Thymus (tissue), 11 donors: ENCODE results near the gene RTL5. TPM values are rescaled to one million over a fixed set of nuclear protein-coding genes. Genes with fewer than 3 reads are reported as not detected.

Experiments used
- DNase-seq, 9 donors: peaks; one replicate each; pipeline ENCODE4 v3.0.0-alpha.2; 2013; ENCODE audit warnings: low spot score in 9 of 9, low read depth in 6 of 9, missing footprints in 1 of 9
- H3K27ac ChIP-seq, 2 donors: one replicate each; pipeline ENCODE4 v1.5.1; 2013; ENCODE audit warnings: control low read depth in 1 of 2, low read depth in 1 of 2, low read length in 1 of 2, mild to moderate bottlenecking in 1 of 2, moderate library complexity in 1 of 2
- H3K27me3 ChIP-seq, 2 donors: one replicate each; pipeline ENCODE4 v1.5.1; 2013; ENCODE audit warnings: low read length in 1 of 2; ENCODE audit not compliant: control insufficient read depth in 2 of 2, insufficient read depth in 1 of 2
- H3K36me3 ChIP-seq, 2 donors: one replicate each; pipeline ENCODE4 v1.5.1; 2013; ENCODE audit warnings: low read length in 1 of 2, mild to moderate bottlenecking in 1 of 2, moderate library complexity in 1 of 2; ENCODE audit not compliant: control insufficient read depth in 2 of 2, insufficient read depth in 2 of 2
- H3K4me1 ChIP-seq, 2 donors: one replicate each; pipeline ENCODE4 v1.5.1; 2013; ENCODE audit warnings: low read length in 2 of 2; ENCODE audit not compliant: control insufficient read depth in 2 of 2, insufficient read depth in 2 of 2
- H3K4me3 ChIP-seq, 2 donors: one replicate each; pipeline ENCODE4 v1.5.1; 2013; ENCODE audit warnings: low read length in 2 of 2, control low read depth in 1 of 2, mild to moderate bottlenecking in 1 of 2
- H3K9me3 ChIP-seq, 2 donors: one replicate each; pipeline ENCODE4 v1.5.1; 2013; ENCODE audit warnings: low read length in 1 of 2, mild to moderate bottlenecking in 1 of 2; ENCODE audit not compliant: control insufficient read depth in 2 of 2, insufficient read depth in 1 of 2
- WGBS: extraction: QIAGEN DNeasy Blood & Tissue Kit; methylation state at CpG from one replicate; pipeline ENCODE4 v1.1.7; 2013; 5-methylcytosine and 5-hydroxymethylcytosine counted together
- polyA plus RNA-seq: library from polyadenylated mRNA; stranded (reverse); fragments of 200-250 nt; gene quantifications from one replicate; pipeline ENCODE4 v1.2.3, GENCODE V29; 2013
- total RNA-seq: library from RNA; stranded (reverse); fragments of 120-200 nt; gene quantifications from one replicate; pipeline ENCODE4 v1.2.4, GENCODE V29; 2013
- donor health status: healthy.

Gene RTL5
- total and polyA plus RNA-seq, 2 donors = 0.38 to 0.96 TPM

GRCh38 chrX:72095370-72095769 lies 36.3 kb downstream of the RTL5 start:
- WGBS = 79% methylated on average over 2 of the region's 2 CpGs
- DNase-seq = no peak
- H3K27ac ChIP-seq = no peak overlapping the region
- H3K9me3 ChIP-seq = no peaks in the 10 kb centered on the region
- peaks cover 0 to 20% of the 10 kb centered on the region in 2 donors for H3K27me3 ChIP-seq
- no peak overlapping the region for H3K4me3 ChIP-seq
- peaks cover 0 to 3% of the 10 kb centered on the region in 2 donors for H3K4me1 ChIP-seq
- H3K36me3 ChIP-seq = no peaks in the 10 kb centered on the region

- peaks cover 0 to 19% of the 10 kb centered on the region in 2 donors for H3K27me3 ChIP-seq
Measured at GRCh38 chrX:72094894-72095293, 36.8 kb downstream of the RTL5 start.

GRCh38 chrX:72089254-72089653 lies 42.5 kb downstream of the RTL5 start:
- Histone ChIP-seq H3K27me3 (peaks cover 0 to 2% of the 10 kb centered on the region in 2 donors), H3K36me3 (no peaks in the 10 kb centered on the region), H3K27ac (no peak overlapping the region), H3K4me3 (no peak overlapping the region), H3K9me3 (no peaks in the 10 kb centered on the region), H3K4me1 (no peaks in the 10 kb centered on the region)
- 96% methylated on average over 3 of the region's 3 CpGs for WGBS
- DNase-seq = no peak

More at GRCh38 chrX:72094894-72095293, 36.8 kb downstream of the RTL5 start:
- H3K9me3 ChIP-seq = no peaks in the 10 kb centered on the region
- peak in 4 of 9 donors; percentile 6 to 53 (median 21) for DNase-seq
- 39% methylated on average over 4 of the region's 4 CpGs for WGBS
- peaks cover 0 to 3% of the 10 kb centered on the region in 2 donors for H3K4me1 ChIP-seq
- H3K4me3 ChIP-seq = no peak overlapping the region
- H3K36me3 ChIP-seq = no peaks in the 10 kb centered on the region
- H3K27ac ChIP-seq = no peak overlapping the region

- H3K27ac ChIP-seq = no peak overlapping the region
- WGBS = 98% methylated on average over 6 of the region's 6 CpGs
- no peak overlapping the region for H3K4me3 ChIP-seq
- no peaks in the 10 kb centered on the region for H3K4me1 ChIP-seq
- peaks cover 0 to 2% of the 10 kb centered on the region in 2 donors for H3K27me3 ChIP-seq
- no peaks in the 10 kb centered on the region for H3K9me3 ChIP-seq
- no peaks in the 10 kb centered on the region for H3K36me3 ChIP-seq
- DNase-seq = no peak
Measured at GRCh38 chrX:72088761-72089160, 43.0 kb downstream of the RTL5 start.

GRCh38 chrX:72086995-72087394 lies 44.7 kb downstream of the RTL5 start:
- no peak overlapping the region for H3K27ac ChIP-seq
- no peak for DNase-seq
- H3K27me3 ChIP-seq = peaks cover 0 to 2% of the 10 kb centered on the region in 2 donors
- H3K4me3 ChIP-seq = no peak overlapping the region
- 100% methylated on average over 1 of the region's 1 CpG for WGBS
- H3K4me1 ChIP-seq = no peaks in the 10 kb centered on the region
- H3K36me3 ChIP-seq = no peaks in the 10 kb centered on the region
- no peaks in the 10 kb centered on the region for H3K9me3 ChIP-seq

- Histone ChIP-seq H3K27me3 (peaks cover 0 to 4% of the 10 kb centered on the region in 2 donors), H3K9me3 (no peaks in the 10 kb centered on the region), H3K36me3 (no peaks in the 10 kb centered on the region), H3K27ac (no peak overlapping the region), H3K4me1 (no peaks in the 10 kb centered on the region), H3K4me3 (no peak overlapping the region)
- no peak for DNase-seq
- 97% methylated on average over 1 of the region's 1 CpG for WGBS
Measured at GRCh38 chrX:72084114-72084513, 47.6 kb downstream of the RTL5 start.

- H3K4me3 ChIP-seq = no peak overlapping the region
- H3K4me1 ChIP-seq = no peaks in the 10 kb centered on the region
- H3K27me3 ChIP-seq = peaks cover 0 to 4% of the 10 kb centered on the region in 2 donors
- no peak overlapping the region for H3K27ac ChIP-seq
- H3K36me3 ChIP-seq = no peaks in the 10 kb centered on the region
- no peak for DNase-seq
- no peaks in the 10 kb centered on the region for H3K9me3 ChIP-seq
- WGBS = 100% methylated on average over 2 of the region's 2 CpGs
Measured at GRCh38 chrX:72083291-72083690, 48.4 kb downstream of the RTL5 start.

GRCh38 chrX:72081605-72082320 lies 50.0 kb downstream of the RTL5 start:
- H3K27ac ChIP-seq = no peak overlapping the region
- H3K9me3 ChIP-seq = no peaks in the 10 kb centered on the region
- no peak for DNase-seq
- WGBS = 85% methylated on average over 12 of the region's 12 CpGs
- H3K27me3 ChIP-seq = peaks cover 0 to 4% of the 10 kb centered on the region in 2 donors
- H3K4me3 ChIP-seq = no peak overlapping the region
- H3K36me3 ChIP-seq = no peaks in the 10 kb centered on the region
- H3K4me1 ChIP-seq = no peaks in the 10 kb centered on the region

- DNase-seq = no peak
- Histone ChIP-seq H3K27me3 (peaks cover 0 to 4% of the 10 kb centered on the region in 2 donors), H3K4me1 (no peaks in the 10 kb centered on the region), H3K36me3 (no peaks in the 10 kb centered on the region), H3K27ac (no peak overlapping the region), H3K9me3 (no peaks in the 10 kb centered on the region), H3K4me3 (no peak overlapping the region)
- WGBS = 86% methylated on average over 7 of the region's 7 CpGs
Measured at GRCh38 chrX:72080800-72081199, 50.9 kb downstream of the RTL5 start.
